HG02938 (cell line): ENCODE measurements around the gene ALS2CL.

Experiments
- ATAC-seq: cut with Tn5 transposase; IDR thresholded peaks from one replicate; pipeline ENCODE4 v1.9.1; 2021; ENCODE audit warnings: mild to moderate bottlenecking, moderate library complexity; ENCODE audit not compliant: unreplicated experiment

ALS2CL gene

DNA sequence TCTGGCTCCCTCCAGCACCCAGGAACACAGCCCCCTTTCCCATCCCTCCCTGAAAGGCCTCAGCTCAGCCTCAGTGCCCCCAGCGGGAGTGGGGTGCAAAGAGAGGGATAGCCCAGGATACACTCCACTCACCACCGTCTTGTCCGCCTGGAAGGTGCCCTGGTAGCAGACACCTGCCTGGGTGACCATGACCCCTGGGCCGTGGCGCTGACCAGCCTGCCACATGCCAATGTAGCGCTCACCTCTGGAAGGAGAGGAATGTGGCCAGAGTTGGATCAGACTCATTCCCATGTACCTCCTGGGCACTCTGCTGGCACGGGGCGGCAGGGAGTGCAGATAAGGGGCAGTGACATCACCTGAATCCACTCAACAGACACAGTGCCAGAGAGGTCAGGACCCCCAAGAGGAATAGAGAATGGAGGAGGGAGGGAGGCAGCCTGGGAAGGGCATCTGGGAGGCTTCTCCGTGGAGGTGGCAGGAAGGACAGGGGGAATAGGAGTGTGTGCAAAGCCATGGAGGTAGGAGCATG is 13.1 kb downstream of the ALS2CL start:
- ATAC-seq, result no peak

- ATAC-seq, result no peak
These were observed 13.8 kb downstream of the ALS2CL start for GRCh38 chr3:46679681-46680080.

- ATAC-seq, result no peak
These were observed 15.2 kb downstream of the ALS2CL start for GRCh38 chr3:46678280-46678679.

DNA sequence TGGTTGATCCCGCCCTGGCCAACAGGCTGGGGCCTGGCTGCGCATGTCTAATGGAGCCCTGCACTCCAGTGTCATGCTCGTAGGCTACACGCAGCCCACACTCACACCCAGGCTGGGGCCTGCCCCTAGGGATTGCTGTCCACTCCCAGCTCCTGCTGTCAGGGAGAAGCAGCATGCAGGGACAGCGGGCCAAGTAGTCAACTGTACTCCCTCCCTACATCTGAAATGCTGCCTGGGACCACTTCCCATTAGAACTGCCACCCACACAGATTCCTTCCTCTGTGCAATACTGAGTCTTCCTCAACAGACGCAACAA is 16.1 kb downstream of the ALS2CL start:
- ATAC-seq, result no peak

DNA sequence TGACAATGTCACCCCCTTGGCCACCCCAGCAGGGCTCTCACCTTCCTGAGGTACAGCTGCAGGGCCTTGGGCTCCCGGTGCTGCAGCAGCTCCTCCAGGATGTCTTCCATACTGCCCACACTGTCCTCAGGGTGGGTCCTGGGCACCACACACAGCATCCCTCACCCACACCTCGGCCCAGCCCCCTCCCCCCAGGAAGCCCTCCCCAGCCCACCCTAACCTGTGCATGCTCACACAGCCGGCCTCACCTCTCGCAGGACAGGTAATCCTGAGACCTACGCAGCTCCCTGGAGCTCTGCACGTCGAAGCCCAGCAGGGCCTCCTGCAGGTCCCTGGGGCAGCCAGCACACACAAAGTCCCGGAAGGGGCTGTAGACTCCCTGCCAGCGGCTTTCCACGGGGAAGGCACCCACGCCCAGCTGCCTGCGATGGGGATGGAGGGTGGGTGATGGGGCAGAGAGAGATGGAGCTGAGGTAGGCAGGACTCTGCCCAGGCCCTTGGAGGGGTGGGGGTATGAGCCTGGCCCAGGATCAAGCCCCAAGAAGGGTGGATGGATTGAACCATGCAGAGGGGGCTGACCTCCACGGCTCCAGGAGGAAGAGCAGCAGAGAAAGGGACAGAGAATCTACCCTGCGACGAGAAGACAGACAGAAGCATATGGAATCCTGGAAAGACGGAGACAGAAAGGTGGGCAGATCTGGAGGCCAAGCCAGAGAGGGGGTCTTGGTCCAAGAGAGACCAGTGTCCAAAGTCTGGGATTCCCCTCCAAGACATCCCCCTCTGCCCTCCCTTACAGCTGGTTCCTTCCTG is 16.7 kb downstream of the ALS2CL start:
- ATAC-seq, result no peak

DNA sequence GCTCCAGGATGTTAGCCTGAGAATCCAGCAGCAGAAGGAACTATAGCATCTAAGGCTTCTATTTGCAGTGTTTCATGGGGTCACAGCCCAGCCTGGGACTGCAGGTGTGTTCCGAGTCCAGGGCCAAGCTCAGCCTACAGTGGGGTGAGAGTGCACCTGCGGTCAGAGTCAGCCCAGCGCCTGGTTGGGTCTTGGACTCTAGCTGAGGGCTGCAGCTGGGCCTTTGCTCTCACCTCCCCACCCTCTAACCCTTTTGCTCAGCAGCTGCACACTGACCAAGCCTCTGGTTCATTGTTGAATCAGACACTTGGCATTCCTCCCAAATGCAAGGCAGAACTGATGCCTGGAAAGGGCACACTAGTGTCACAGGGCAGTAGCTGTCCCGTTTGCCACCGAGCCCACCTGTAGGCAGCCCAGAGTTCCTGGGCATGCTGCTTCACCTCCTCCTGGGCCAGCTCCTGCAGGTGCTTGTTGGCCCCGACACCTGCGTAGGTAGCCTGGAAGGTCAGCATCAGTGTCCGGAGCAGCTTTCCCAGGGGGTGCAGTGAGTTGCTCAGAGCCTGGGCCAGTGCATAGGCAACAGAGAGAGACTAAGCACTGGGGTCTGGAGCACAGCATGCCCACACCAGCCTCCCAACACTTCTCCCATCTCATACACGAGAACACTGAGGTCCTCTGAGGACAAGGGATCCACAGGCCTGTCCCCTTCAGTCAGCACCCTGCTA is 17.5 kb downstream of the ALS2CL start:
- no peak for ATAC-seq

- ATAC-seq, result no peak
These were observed 18.1 kb downstream of the ALS2CL start for GRCh38 chr3:46675426-46675825.

DNA sequence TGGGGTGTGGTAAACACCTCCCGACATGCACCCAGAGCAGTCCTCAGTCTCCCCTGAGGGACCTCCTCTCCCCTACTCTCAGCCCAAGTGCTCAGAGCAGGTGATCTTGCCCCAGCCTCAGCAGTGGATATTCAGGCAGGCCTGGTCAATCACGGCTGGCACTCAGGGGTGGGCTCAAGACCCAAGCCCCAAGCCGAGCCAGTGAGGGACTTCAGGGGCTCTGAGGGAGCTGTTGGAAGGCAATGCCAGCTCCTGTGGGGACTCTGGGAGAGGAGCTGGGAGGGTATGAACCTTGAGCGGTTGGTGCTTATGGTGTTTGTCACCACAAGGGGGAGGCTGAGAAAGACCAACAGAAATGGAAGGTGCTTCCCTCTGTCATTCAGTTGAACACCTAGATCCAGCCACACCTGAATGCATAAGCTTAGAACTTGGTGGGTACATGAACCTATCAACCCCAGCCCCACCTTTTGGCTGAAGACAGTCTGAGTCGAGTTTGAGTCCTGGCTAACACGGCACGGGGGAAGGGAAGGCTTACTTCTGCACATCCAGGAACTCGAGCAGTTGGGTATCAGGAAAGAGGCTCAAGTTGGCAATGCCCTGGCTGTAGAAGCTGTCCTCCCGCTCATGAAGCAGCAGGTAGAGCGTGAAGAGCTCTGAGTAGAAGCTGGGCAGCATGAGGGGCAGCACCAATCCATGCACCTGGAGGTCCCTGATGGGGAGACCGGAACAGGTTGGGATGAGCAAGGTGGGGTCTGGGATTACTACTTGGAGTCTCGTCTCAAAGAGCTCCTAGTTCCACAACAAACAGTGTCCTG is 19.2 kb downstream of the ALS2CL start:
- no peak for ATAC-seq

DNA sequence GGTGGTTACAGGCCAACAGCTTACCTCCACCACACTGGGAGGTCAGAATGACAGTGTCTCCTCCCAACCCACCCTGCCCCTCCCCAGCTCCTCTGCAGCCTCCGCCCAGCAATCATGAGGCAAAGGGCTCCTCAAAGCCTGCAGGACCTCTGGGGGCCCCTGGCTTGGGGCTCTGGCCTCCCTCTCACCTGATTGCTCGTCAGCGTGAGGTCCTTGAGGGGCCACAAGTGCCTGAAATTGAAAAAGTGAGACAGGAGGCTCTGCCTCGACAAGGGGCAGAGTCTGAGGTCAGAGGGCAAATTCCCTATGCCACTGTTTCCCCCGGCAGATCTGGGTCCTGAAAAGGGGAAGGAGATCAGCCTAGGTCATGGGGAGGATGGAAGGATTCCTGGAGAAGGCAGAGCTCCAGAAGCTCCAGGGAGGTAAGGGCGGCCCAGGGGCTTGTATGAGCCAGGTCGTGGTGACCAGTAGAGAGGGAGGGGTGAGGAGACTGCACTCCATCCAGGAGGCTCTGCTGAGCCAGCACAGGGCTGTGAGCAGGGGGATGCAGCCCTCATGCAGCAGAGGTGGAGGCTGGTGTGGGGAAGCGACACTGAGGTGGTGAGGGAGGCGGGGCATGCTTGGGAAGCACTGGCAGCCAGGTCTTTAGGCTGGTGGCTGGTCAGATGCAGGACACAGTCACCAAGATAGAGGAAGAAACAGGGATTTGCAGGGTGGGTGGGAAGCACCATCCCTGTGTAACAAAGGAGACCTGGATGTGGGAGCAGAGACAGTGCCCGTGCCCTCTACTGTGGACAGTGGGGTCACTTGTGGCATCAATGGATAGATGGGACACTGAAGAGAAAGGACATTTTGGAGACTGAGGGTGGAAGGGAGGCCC is 20.1 kb downstream of the ALS2CL start:
- ATAC-seq, result no peak

DNA sequence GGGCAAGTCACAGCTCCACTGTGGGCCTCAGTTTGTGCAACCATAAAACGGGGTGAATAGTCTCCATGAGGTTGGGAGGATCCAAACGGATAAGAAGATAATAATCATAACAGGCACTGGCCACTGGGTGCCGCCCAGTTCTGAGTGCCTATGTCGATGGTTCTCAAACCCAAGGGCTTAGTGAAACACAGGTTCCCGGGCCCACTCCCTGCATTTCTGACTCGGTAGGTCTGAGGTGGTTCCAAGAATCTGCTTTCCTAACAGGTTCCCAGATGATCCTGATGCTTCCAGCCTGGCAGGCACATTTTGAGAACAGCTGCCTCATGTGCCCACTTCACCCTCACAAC is 21.2 kb downstream of the ALS2CL start:
- ATAC-seq, result no peak

GRCh38 chr3:46671541-46672348 is 21.7 kb downstream of the ALS2CL start:
- no peak for ATAC-seq

GRCh38 chr3:46670891-46671427 is 22.5 kb downstream of the ALS2CL start:
- ATAC-seq, result no peak

DNA sequence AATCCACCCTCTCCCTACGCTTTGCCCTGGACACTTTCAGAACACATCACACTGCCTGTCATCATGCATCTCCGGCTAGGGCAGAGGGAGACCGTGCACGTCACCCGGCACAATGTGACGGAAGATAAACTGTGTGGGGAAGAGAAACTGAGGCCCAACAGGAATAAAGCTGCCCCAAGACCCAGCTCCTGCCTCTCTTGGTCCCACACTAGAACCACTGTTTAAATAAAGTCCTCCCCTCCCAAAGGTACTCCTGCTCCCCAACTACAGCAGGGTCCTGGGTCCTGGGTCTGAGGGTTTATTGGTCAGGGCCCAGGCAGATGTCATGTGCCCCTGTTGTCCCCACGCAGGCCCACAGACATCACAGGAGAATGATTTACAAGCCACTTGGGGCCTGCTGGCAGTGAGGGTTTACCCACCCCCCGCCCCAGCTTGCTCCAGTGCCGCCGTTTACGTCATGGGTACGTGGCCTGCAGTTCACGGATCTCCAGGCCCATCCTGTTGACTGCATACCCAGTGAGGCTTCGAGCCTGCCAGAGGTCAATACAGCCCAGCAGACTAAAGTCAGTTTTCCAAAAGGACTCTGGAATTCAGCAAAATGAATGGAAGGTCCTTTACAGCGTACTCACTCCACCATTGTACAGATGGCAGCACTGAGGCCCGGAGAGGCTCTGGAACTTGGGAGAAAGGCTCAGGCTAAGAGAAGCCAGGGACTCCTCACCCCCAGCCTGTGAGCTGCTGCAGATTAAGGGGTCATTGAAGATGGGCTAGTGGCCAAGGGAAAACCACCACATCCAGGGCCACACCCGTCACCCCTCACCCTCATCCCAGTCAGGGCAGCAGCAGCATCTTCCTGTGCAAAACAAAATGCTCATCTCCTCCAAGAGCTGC is 23.2 kb downstream of the ALS2CL start:
- ATAC-seq, result no peak

- ATAC-seq, result no peak
These were observed 24.1 kb downstream of the ALS2CL start for GRCh38 chr3:46669191-46669999.

- no peak for ATAC-seq
These were observed 24.9 kb downstream of the ALS2CL start for GRCh38 chr3:46668591-46668990.

GRCh38 chr3:46668116-46668515 is 25.4 kb downstream of the ALS2CL start:
- ATAC-seq, result no peak

GRCh38 chr3:46667657-46668056 is 25.8 kb downstream of the ALS2CL start:
- no peak for ATAC-seq
